Panc1 (cell line): Measurements from ENCODE around the gene GPRIN3. TPM values are rescaled to one million over a fixed set of nuclear protein-coding genes. Genes with fewer than 3 reads are reported as not detected.

ENCODE experiments used
- ATAC-seq: fragments of 200-7000 bp; cut with Tn5 transposase; 2 replicates; pipeline ENCODE4 v1.9.1; 2020; ENCODE audit warnings: mild to moderate bottlenecking, moderate library complexity
- BruUV-seq: library from RNA; stranded (reverse); fragments of 400-500 nt; replicated peaks from 2 replicates; lab custom pipeline; 2021; lab: Mats Ljungman, UMichigan
- CTCF ChIA-PET: fragments of 300-600 bp; sonication (Branson Sonifier 250); formaldehyde crosslinking; loops from one replicate; lab custom pipeline; 2022; ENCODE audit warnings: antibody characterized with exemption; lab: Charles Lee
- POLR2A ChIA-PET: fragments of 300-600 bp; sonication (Branson Sonifier 250); formaldehyde crosslinking; loops from one replicate; lab custom pipeline; 2022; ENCODE audit warnings: antibody characterized with exemption; lab: Charles Lee
- DNase-seq: peaks from one replicate; pipeline ENCODE4 v3.0.0-alpha.2; 2010; ENCODE audit warnings: low read depth, low spot score
- H3K27ac ChIP-seq: 2 replicates; pipeline ENCODE4 v1.5.1; 2011; ENCODE audit warnings: mild to moderate bottlenecking, low read length, inconsistent platforms
- H3K27me3 ChIP-seq: fragments of 200-500 bp; sonication (Bioruptor generic); 2 replicates; pipeline ENCODE4 v1.6.0; 2014; ENCODE audit warnings: low read length, inconsistent platforms; ENCODE audit not compliant: control insufficient read depth, insufficient read depth
- H3K36me3 ChIP-seq: fragments of 200-500 bp; sonication (Bioruptor generic); 2 replicates; pipeline ENCODE4 v1.5.1; 2014; ENCODE audit warnings: inconsistent platforms, mild to moderate bottlenecking, low read length, moderate library complexity; ENCODE audit not compliant: control insufficient read depth, insufficient read depth
- H3K4me1 ChIP-seq: 2 replicates; pipeline ENCODE4 v1.5.1; 2011; ENCODE audit warnings: inconsistent platforms, mild to moderate bottlenecking, low read length, moderate library complexity; ENCODE audit not compliant: control insufficient read depth, insufficient read depth
- H3K4me3 ChIP-seq, 2 experiments: 2 replicates each; pipeline ENCODE4 v1.5.1; 2011 to 2012; ENCODE audit warnings: low read depth in 2 of 2, low read length in 2 of 2, mild to moderate bottlenecking in 2 of 2, inconsistent platforms in 1 of 2, moderate library complexity in 1 of 2
- H3K9me3 ChIP-seq: fragments of 200-500 bp; sonication (Bioruptor generic); 2 replicates; pipeline ENCODE4 v1.5.1; 2014; ENCODE audit warnings: low read depth, mild to moderate bottlenecking, inconsistent platforms, low read length, moderate library complexity; ENCODE audit not compliant: control insufficient read depth, insufficient read depth
- POLR2AphosphoS5 ChIP-seq: IDR thresholded peaks from 2 replicates; pipeline ENCODE4 v1.6.1; 2012; ENCODE audit warnings: mild to moderate bottlenecking, low read depth, low read length, moderate library complexity
- SIN3A ChIP-seq: IDR thresholded peaks from 2 replicates; pipeline ENCODE4 v1.6.1; 2012; ENCODE audit warnings: low read depth, mild to moderate bottlenecking, low read length, moderate library complexity, borderline replicate concordance; ENCODE audit not compliant: insufficient read depth
- TCF7L2 ChIP-seq: IDR thresholded peaks from 2 replicates; pipeline ENCODE4 v1.6.1; 2011; ENCODE audit warnings: mild to moderate bottlenecking, low read depth, low read length, inconsistent platforms
- in situ Hi-C: cut with HindIII; loops from 2 replicates; pipeline ENCODE4 v1.10.0; 2016; ENCODE audit warnings: low sequenced_read_pairs, low pct_unique_long_range_greater_than_20kb
- intact Hi-C: fragments of 100-400 bp; cut with micrococcal nuclease; formaldehyde crosslinking; loops from one replicate; pipeline ENCODE4 v1.10.0; 2022; ENCODE audit not compliant: unreplicated experiment
- total RNA-seq: library from RNA; stranded (reverse); gene quantifications from one replicate; pipeline ENCODE4 v1.2.1, GENCODE V29; 2021; ENCODE audit not compliant: unreplicated experiment
- TF ChIP-seq, protein P1 (sequence below): fragments of 450-650 bp; IDR thresholded peaks from 2 replicates; pipeline ENCODE4 v1.5.1; 2017; ENCODE audit warnings: mild to moderate bottlenecking
- TF ChIP-seq, protein P2 (sequence below), 2 experiments: IDR thresholded peaks; 2 replicates each; pipeline ENCODE4 v1.6.1; 2011 to 2012; ENCODE audit warnings: low read depth in 2 of 2, control low read depth in 1 of 2, low read length in 1 of 2, mild to moderate bottlenecking in 1 of 2, moderate library complexity in 1 of 2; ENCODE audit not compliant: insufficient read depth in 1 of 2

GPRIN3 gene
- total RNA-seq, 1 experiment from 2014 or later = 0.03 TPM

DNA sequence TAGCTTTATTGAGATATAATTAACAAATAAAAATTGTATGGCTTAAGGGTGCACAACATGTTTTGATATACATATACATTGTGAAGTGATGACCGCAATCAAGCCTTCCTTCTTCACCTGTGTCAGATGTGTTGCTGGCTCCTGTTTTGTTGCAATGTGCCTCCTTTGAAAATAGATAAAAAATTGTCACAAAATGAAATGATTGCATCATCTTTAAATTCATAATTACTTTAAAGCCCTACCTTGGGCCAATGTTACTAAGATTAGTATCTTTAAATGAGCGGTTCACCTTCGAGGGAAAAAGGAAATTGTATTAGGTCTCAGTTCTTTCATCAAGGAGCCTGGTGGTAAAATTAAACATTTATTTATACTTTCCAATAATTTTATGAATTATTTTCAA is 77.3 kb downstream of the GPRIN3 start:
- Histone ChIP-seq H3K27ac (no peak overlapping the region), H3K27me3 (no peaks in the 10 kb centered on the region), H3K9me3 (no peaks in the 10 kb centered on the region), H3K4me1 (no peaks in the 10 kb centered on the region), H3K4me3 (no peak overlapping the region), H3K36me3 (no peaks in the 10 kb centered on the region)
- in situ Hi-C loops (no loop called here), intact Hi-C loops (no loop called here)
- ATAC-seq (no peak), DNase-seq (no peak)
- POLR2A ChIA-PET = no interaction called here
- TF ChIP-seq SIN3A (no peak), POLR2AphosphoS5 (no peak)
- no TSS peak for BruUV-seq
- CTCF ChIA-PET = no interaction called here

DNA sequence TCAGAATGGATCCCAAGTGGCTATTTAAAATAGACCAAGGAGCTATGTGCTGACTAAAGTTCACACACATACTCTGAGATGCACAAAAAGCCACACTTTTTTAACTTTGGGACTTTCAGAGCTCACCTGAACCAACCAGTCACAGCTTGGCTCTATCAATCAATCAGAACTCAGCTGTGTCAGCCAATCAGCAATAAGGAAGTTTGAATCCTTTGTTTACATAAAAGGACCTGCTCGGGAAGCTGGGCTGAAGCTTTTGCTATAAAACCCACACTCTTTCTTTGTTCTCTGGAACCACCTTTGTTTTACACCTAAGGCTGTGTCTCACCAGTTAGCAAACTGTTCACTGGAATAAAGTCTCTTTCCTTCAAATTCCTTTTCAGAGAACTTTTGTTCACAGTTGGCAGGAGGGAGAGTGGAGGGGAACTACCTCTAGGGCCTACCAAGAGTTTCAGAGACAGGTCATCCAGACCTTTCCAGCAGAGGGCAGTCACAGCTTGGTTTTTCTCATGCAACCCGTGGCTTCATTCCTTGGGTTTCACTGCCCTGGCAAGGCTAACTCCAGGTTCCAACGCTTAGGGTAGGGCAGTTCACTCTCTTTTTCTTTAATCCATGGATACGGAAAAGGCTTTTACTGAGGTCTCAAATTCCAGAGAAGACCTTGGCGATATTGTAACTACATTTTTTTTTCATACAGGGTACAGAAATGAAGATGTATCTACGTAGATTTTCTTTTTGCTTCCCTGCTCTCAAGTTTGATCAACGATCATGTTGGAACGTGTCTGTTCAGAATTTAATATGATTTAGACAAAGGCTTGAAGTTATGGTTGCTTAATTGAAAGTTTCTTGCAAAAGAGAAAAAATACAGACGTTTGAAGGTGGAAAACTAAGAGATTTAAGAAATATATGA is 80.7 kb downstream of the GPRIN3 start:
- DNase-seq = peak; percentile 48
- Histone ChIP-seq H3K4me3 (no peak overlapping the region), H3K27ac (no peak overlapping the region), H3K4me1 (no peaks in the 10 kb centered on the region), H3K9me3 (no peaks in the 10 kb centered on the region), H3K36me3 (no peaks in the 10 kb centered on the region), H3K27me3 (no peaks in the 10 kb centered on the region)
- ChIA-PET CTCF (interaction anchor here (0.6 kb wide), 1 partner anchor 209 kb away, joined by 3 read pairs; no protein-coding TSS in a partner anchor), POLR2A (no interaction called here)
- BruUV-seq = no TSS peak
- ATAC-seq = peak; percentile 93
- no peak for TF ChIP-seq POLR2AphosphoS5
- TF ChIP-seq, protein P1, sequence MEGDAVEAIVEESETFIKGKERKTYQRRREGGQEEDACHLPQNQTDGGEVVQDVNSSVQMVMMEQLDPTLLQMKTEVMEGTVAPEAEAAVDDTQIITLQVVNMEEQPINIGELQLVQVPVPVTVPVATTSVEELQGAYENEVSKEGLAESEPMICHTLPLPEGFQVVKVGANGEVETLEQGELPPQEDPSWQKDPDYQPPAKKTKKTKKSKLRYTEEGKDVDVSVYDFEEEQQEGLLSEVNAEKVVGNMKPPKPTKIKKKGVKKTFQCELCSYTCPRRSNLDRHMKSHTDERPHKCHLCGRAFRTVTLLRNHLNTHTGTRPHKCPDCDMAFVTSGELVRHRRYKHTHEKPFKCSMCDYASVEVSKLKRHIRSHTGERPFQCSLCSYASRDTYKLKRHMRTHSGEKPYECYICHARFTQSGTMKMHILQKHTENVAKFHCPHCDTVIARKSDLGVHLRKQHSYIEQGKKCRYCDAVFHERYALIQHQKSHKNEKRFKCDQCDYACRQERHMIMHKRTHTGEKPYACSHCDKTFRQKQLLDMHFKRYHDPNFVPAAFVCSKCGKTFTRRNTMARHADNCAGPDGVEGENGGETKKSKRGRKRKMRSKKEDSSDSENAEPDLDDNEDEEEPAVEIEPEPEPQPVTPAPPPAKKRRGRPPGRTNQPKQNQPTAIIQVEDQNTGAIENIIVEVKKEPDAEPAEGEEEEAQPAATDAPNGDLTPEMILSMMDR = peak; percentile 75
- in situ Hi-C loops (no loop called here), intact Hi-C loops (loop anchor here (1.0 to 5.0 kb wide), 2 partner anchors 207 to 675 kb away; no protein-coding TSS in a partner anchor)

DNA sequence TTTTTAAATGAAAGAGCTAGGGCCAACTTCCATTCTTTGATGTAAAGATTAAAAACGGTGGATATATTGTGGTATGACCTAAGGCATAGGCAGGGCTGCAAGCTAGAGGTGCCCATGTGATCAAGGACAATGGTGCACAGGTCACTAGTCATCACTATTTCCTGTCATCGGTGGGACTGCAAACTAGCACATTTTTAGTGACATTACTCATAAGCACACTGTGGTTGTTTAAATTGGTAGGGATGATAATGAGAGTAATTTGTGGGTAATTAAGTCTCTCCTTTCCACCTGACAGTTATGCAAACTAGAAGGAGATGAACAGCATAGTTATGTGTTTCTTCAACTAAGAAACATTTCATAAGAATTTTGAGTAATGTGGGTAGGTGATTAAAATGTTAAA is 85.4 kb downstream of the GPRIN3 start:
- no peaks in the 10 kb centered on the region for H3K9me3 ChIP-seq
- CTCF ChIA-PET = no interaction called here
- no peak overlapping the region for H3K27ac ChIP-seq
- TF ChIP-seq, protein P1 = no peak
- TF ChIP-seq TCF7L2 (no peak), SIN3A (no peak), POLR2AphosphoS5 (no peak)
- TF ChIP-seq, protein P2, sequence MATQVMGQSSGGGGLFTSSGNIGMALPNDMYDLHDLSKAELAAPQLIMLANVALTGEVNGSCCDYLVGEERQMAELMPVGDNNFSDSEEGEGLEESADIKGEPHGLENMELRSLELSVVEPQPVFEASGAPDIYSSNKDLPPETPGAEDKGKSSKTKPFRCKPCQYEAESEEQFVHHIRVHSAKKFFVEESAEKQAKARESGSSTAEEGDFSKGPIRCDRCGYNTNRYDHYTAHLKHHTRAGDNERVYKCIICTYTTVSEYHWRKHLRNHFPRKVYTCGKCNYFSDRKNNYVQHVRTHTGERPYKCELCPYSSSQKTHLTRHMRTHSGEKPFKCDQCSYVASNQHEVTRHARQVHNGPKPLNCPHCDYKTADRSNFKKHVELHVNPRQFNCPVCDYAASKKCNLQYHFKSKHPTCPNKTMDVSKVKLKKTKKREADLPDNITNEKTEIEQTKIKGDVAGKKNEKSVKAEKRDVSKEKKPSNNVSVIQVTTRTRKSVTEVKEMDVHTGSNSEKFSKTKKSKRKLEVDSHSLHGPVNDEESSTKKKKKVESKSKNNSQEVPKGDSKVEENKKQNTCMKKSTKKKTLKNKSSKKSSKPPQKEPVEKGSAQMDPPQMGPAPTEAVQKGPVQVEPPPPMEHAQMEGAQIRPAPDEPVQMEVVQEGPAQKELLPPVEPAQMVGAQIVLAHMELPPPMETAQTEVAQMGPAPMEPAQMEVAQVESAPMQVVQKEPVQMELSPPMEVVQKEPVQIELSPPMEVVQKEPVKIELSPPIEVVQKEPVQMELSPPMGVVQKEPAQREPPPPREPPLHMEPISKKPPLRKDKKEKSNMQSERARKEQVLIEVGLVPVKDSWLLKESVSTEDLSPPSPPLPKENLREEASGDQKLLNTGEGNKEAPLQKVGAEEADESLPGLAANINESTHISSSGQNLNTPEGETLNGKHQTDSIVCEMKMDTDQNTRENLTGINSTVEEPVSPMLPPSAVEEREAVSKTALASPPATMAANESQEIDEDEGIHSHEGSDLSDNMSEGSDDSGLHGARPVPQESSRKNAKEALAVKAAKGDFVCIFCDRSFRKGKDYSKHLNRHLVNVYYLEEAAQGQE (IDR thresholded peaks at IDR 0.05; ENCODE audit: insufficient read depth in 1 of 2, low read depth in 2 of 2, low read length in 1 of 2) = no peak
- no peak overlapping the region for H3K4me3 ChIP-seq
- no peaks in the 10 kb centered on the region for H3K27me3 ChIP-seq
- POLR2A ChIA-PET = no interaction called here
- no peaks in the 10 kb centered on the region for H3K36me3 ChIP-seq
- ATAC-seq (no peak), DNase-seq (no peak)
- intact Hi-C loops (no loop called here), in situ Hi-C loops (no loop called here)
- no TSS peak for BruUV-seq
- H3K4me1 ChIP-seq = no peaks in the 10 kb centered on the region
